Glutamatergic neuron (in vitro differentiated cells): ENCODE data around the gene GNAI3. TPM values are rescaled to one million over a fixed set of nuclear protein-coding genes. Genes with fewer than 3 reads are reported as not detected.

Experiments
- DNase-seq: peaks from one replicate; pipeline ENCODE4 v3.0.0; 2022
- H3K27ac Mint-ChIP-seq: one replicate; pipeline ENCODE4 v1.8.0; 2020; ENCODE audit warnings: mild to moderate bottlenecking, mixed read lengths, inconsistent platforms; ENCODE audit not compliant: unreplicated experiment
- H3K27me3 Mint-ChIP-seq: one replicate; pipeline ENCODE4 v1.8.0; 2020; ENCODE audit warnings: mild to moderate bottlenecking, moderate library complexity, mixed read lengths, inconsistent platforms; ENCODE audit not compliant: unreplicated experiment
- H3K36me3 Mint-ChIP-seq: one replicate; pipeline ENCODE4 v1.8.0; 2020; ENCODE audit warnings: mild to moderate bottlenecking, mixed read lengths, inconsistent platforms; ENCODE audit not compliant: unreplicated experiment
- H3K4me1 Mint-ChIP-seq: one replicate; pipeline ENCODE4 v1.8.0; 2020; ENCODE audit warnings: mild to moderate bottlenecking, low read depth, mixed read lengths, inconsistent platforms; ENCODE audit not compliant: unreplicated experiment
- H3K4me3 Mint-ChIP-seq: one replicate; pipeline ENCODE4 v1.8.0; 2020; ENCODE audit warnings: mild to moderate bottlenecking, mixed read lengths, inconsistent platforms; ENCODE audit not compliant: unreplicated experiment
- H3K9me3 Mint-ChIP-seq: one replicate; pipeline ENCODE4 v1.8.0; 2020; ENCODE audit warnings: mild to moderate bottlenecking, moderate library complexity, mixed read lengths, inconsistent platforms; ENCODE audit not compliant: unreplicated experiment
- total RNA-seq: library from RNA; stranded (reverse); fragmentation: NEBNext Ultra II Directional; extraction: Animal tissue kit (Norgen Biotek cat#: 25700); gene quantifications from one replicate; pipeline ENCODE4 v1.2.1, GENCODE V29; 2021; ENCODE audit not compliant: unreplicated experiment
- TF ChIP-seq, protein P1 (sequence below): fragments of 200-600 bp; sonication (generic); IDR thresholded peaks from one replicate; pipeline ENCODE4 v1.5.0; 2021; ENCODE audit not compliant: partially characterized antibody, unreplicated experiment

The GNAI3 gene
- total RNA-seq, 1 donor from 2014 or later, result 13.8 TPM

DNA sequence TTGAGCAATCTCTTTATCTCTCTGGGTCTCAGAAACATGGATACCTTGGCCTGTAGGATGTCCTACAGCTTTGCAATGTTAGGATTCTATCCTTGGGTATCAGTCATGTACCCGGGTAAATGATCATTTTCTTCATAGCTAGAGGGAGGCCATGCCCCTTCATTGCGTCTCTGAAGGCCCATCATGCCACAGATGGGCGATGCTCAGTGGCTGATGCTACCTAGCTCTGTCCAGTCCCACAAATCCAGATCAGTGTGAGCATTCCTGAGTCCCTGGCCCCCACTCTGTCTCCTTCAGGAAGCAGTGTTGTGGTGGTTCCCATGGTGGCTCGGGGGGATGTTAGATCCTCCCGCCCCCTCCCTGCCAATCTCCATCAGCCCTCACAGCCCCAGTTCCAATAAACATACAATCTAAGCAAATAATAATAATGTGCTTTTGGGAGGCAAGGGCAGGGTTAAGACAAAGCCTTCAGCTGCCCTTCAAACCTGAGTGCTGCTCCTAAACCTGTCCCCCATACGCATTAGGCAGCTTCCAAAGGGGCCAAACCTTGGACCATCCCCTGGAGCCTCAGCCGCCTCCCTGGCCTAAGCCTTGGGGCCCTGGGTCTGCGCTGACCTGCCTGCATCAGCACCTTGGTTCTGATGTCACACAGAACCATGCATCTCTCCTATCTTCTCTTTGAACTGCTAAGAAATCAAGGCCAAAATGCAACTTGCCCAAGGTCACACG lies 9.4 kb upstream of the GNAI3 start:
- Mint-ChIP-seq H3K27me3 (peaks cover 5% of the 10 kb centered on the region), H3K9me3 (no peaks in the 10 kb centered on the region), H3K27ac (no peak overlapping the region), H3K4me1 (peaks cover 3% of the 10 kb centered on the region), H3K36me3 (no peaks in the 10 kb centered on the region), H3K4me3 (no peak overlapping the region)
- TF ChIP-seq, protein P1, sequence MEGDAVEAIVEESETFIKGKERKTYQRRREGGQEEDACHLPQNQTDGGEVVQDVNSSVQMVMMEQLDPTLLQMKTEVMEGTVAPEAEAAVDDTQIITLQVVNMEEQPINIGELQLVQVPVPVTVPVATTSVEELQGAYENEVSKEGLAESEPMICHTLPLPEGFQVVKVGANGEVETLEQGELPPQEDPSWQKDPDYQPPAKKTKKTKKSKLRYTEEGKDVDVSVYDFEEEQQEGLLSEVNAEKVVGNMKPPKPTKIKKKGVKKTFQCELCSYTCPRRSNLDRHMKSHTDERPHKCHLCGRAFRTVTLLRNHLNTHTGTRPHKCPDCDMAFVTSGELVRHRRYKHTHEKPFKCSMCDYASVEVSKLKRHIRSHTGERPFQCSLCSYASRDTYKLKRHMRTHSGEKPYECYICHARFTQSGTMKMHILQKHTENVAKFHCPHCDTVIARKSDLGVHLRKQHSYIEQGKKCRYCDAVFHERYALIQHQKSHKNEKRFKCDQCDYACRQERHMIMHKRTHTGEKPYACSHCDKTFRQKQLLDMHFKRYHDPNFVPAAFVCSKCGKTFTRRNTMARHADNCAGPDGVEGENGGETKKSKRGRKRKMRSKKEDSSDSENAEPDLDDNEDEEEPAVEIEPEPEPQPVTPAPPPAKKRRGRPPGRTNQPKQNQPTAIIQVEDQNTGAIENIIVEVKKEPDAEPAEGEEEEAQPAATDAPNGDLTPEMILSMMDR, result no peak
- DNase-seq, result no peak

DNA sequence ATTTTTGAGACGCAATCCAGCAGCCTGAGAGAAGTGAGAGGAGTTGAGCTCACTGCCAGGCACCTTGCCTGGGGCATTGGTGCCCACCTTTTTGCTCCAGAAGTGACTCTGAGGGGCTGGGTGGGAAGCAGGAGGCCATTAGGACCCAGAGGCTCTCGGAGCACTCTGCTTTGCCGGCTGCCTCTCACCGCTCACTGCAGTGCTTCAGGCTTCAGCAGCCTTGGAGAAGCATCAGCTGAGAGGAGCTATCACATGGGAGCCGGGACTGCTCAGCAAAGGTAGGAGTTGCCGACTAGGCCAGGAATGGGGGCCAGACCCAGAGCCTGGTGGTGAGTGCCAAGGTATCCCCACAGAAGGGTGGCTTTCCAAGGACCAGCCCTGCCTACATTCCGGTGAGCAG lies 8.7 kb upstream of the GNAI3 start, which contains the start of gene GPR61:
GPR61 (plus strand) TSS at position 197 of the 400 bp plus-strand sequence. CDS start 3,151 bp downstream, outside the sequence.
- Mint-ChIP-seq H3K27me3 (peaks cover 5% of the 10 kb centered on the region), H3K4me1 (peaks cover 3% of the 10 kb centered on the region), H3K9me3 (no peaks in the 10 kb centered on the region), H3K27ac (no peak within 1 kb of the TSS), H3K4me3 (peak within 1 kb of the TSS; percentile 49), H3K36me3 (no peaks in the 10 kb centered on the region)
- TF ChIP-seq, protein P1, result no peak
- DNase-seq, result peak; percentile 56

DNA sequence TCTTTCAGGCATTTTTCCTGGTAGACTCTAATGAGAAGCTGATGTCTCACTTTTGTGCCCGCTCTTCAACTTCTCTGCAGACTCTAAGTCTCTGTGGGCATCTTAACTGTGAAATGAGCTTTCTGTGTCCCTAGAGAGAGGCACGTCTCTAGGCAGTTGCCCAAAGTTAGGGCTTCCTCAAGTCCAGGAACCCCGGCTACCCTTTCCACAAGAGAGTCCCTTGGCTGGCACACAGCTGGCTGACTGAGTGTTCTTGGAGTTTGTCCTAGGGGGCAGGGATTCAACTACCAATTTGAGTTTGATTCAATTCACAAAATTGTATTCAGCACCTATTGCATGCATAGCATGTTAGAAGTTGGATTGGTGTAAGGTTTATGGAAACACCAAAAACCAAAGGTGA lies 7.3 kb upstream of the GNAI3 start:
- Mint-ChIP-seq H3K4me3 (no peak overlapping the region), H3K27me3 (peaks cover 1% of the 10 kb centered on the region), H3K27ac (no peak overlapping the region), H3K9me3 (no peaks in the 10 kb centered on the region), H3K4me1 (peaks cover 3% of the 10 kb centered on the region), H3K36me3 (no peaks in the 10 kb centered on the region)
- TF ChIP-seq, protein P1, result no peak
- DNase-seq, result no peak

DNA sequence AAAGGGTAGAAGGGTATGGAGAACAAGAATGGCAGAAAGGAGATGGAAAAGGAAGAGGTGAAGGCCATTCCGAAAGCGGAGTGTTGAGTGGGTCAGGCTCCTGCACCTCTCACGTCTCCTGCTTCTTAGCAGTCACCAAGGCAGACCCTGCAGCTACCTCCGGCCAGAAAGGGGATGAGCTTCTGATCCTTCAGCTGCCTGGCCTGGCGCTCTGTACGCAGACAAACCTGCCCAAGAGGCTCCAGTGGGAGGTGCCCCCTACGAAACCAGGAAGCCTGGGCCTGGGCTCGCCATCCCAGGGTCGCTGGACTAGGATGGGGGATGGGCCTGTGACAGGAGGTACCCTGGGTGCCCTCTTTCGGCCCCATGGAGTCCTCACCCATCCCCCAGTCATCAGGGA lies 5.8 kb upstream of the GNAI3 start:
- no peak overlapping the region for H3K4me3 Mint-ChIP-seq
- H3K27ac Mint-ChIP-seq, result no peak overlapping the region
- H3K4me1 Mint-ChIP-seq, result peaks cover 10% of the 10 kb centered on the region
- TF ChIP-seq, protein P1, result no peak
- peaks cover 1% of the 10 kb centered on the region for H3K9me3 Mint-ChIP-seq
- DNase-seq, result no peak
- H3K27me3 Mint-ChIP-seq, result peaks cover 1% of the 10 kb centered on the region
- H3K36me3 Mint-ChIP-seq, result no peaks in the 10 kb centered on the region

DNA sequence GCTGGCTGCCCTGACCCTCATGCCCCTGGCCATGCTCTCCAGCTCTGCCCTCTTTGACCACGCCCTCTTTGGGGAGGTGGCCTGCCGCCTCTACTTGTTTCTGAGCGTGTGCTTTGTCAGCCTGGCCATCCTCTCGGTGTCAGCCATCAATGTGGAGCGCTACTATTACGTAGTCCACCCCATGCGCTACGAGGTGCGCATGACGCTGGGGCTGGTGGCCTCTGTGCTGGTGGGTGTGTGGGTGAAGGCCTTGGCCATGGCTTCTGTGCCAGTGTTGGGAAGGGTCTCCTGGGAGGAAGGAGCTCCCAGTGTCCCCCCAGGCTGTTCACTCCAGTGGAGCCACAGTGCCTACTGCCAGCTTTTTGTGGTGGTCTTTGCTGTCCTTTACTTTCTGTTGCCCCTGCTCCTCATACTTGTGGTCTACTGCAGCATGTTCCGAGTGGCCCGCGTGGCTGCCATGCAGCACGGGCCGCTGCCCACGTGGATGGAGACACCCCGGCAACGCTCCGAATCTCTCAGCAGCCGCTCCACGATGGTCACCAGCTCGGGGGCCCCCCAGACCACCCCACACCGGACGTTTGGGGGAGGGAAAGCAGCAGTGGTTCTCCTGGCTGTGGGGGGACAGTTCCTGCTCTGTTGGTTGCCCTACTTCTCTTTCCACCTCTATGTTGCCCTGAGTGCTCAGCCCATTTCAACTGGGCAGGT lies 5.0 kb upstream of the GNAI3 start:
- H3K27ac Mint-ChIP-seq, result no peak overlapping the region
- H3K4me1 Mint-ChIP-seq, result peaks cover 13% of the 10 kb centered on the region
- peaks cover 3% of the 10 kb centered on the region for H3K27me3 Mint-ChIP-seq
- H3K9me3 Mint-ChIP-seq, result peaks cover 2% of the 10 kb centered on the region
- TF ChIP-seq, protein P1, result no peak
- DNase-seq, result no peak
- H3K4me3 Mint-ChIP-seq, result peak overlapping the region; percentile 34
- no peaks in the 10 kb centered on the region for H3K36me3 Mint-ChIP-seq
